GM19035 (cell line): ENCODE results near the gene KCNC4.

Source experiments
- ATAC-seq: cut with Tn5 transposase; IDR thresholded peaks from one replicate; pipeline ENCODE4 v1.9.1; 2021; ENCODE audit not compliant: unreplicated experiment

Gene KCNC4

DNA sequence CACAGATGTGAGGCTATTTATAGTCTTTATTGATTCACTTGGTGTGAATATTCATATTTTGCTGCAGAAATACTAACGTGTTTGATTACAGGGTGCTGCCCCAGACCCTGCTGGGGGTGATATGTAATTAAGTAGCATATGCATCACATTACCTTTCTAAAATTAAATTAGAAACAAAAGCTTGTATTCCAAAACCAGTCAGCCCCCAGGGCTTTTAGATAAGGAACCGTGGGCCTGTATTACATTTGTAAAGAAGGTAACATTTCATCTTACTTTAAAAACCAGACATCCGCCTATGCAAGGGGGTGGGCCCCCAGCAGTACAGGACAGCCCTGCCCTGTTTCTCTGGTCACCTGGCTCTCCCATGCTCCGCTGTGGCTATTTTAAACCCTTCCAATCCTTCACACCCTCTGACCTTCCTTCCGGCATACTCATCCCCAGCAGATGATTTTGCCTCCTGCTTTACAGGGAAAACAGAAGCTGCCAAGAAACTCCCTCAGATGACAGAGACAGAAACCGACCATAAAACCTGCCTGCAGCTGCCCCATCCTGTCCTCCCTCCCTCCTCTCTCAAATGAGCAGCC, 22.0 kb upstream of the KCNC4 start:
- no peak for ATAC-seq

DNA sequence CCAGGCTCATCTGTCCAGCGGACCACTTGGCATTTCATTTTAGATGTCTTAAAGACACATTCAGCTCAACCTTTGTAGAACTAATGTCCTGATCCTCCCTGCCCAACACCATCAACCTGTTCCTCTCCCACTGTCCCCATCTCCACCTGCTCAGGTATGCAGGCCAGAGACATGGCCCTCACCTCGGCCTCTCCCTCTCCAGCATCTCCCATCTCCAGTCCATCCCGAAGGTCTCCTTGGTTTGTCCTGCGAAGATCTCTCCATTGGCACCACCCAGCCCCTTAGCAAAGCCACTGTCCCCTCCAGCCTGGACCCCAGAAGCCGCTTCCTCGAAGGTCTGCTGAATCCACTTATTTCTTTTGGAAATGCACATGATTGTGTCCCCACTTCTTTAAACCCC, 20.9 kb upstream of the KCNC4 start:
- no peak for ATAC-seq

DNA sequence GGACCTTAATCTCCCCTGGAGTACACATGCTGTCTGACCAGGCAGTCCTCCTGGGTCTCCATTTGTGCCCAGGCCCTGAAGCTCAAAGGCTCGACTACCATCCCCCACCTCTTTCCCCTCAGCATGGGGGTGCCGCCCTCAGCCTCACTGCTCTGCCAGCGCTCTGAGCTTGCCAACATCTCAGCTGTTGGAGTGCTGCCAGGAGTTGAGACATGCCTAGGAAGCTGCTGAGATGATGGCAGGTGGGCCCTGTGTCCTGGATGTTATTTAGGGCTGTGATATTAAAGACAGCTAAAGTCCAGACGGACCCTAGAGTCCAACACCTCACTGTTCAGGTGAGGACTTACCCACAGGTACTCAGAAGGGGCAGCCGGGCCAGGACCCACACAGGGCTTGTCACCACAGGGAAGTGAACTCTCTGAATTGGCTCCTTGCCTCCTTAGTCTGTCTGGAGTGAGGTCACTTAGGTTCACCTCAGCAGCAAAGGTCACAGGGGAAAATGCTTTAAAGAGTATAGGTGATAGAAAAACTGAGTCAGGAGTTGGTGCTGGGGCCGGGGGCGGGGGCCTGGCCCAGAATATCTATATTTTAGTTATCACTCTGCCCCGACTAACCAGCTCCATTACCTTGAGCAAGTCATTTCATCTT, 19.7 kb upstream of the KCNC4 start:
- ATAC-seq, result no peak

- no peak for ATAC-seq
Measured at GRCh38 chr1:110192541-110192940, 17.6 kb upstream of the KCNC4 start.

GRCh38 chr1:110195196-110195595, 14.9 kb upstream of the KCNC4 start:
- ATAC-seq, result no peak

- ATAC-seq, result peak; percentile 68
Measured at GRCh38 chr1:110196917-110197765, 13.0 kb upstream of the KCNC4 start.

DNA sequence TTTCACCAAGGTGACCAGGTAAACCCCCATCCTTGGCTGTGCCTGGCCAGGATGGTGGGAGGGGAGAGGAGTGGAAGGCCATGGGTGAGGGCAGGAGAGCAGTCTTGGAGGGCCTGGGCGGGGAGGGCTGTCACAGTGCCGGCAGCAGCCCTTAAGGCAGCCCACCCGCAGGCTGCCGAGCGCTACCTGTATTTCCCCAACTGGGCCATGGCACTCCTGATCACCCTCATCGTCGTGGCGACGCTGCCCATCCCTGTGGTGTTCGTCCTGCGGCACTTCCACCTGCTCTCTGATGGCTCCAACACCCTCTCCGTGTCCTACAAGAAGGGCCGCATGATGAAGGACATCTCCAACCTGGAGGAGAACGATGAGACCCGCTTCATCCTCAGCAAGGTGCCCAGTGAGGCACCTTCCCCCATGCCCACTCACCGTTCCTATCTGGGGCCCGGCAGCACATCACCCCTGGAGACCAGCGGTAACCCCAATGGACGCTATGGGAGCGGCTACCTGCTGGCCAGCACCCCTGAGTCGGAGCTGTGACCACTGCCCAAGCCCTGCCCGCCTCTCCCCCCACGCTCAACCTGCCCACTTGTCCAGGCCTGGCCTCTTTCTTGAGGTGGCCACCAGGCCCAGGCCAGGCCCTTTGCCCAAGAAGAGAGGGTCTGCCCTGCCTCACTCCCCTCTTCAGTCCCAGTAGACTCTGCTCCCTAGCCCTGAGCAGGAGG, 12.0 kb upstream of the KCNC4 start:
- ATAC-seq, result no peak

DNA sequence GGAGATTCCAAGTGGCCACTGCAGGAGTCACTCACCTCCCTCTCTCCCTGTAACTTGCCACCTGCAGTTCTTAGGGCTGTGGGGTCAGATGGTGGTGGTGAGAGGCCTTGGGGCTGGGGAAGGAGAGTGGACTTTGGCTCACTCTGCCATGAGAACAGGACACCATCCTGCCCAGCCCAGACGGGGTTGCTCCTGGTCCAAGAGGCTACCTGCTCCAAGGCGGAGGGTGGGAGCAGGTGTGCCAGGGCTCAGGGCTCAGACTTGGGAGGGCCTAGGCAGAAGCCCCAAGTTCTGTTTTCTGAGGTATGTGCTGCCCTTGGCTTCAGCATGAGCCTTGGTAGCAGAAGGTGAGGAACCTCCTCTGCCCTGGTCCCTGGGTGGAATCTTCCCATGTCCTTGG, 11.4 kb upstream of the KCNC4 start:
- no peak for ATAC-seq

- no peak for ATAC-seq
Measured at GRCh38 chr1:110200190-110200589, 9.9 kb upstream of the KCNC4 start.

DNA sequence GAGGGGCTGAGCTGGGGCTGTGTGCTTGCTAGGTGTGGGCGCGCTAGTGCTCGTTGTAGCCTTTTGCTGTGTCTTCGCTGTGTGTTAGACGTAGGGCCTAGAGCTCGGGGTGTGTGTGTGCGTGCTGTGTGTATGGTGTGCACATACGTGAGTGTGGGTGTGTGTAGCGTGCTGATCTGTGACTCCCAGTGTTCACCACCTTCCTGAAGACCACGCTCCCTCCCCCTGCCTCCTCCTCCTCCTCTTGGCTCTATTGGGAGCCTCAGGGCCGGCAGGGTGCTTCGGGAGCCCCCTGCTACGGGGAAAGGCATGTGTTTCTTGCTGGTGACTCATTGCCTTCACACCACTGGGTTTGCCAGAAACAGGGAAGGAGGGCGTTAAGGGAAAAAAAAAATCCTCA, 9.4 kb upstream of the KCNC4 start:
- ATAC-seq, result no peak

- ATAC-seq, result no peak
Measured at GRCh38 chr1:110201157-110201825, 8.8 kb upstream of the KCNC4 start.

DNA sequence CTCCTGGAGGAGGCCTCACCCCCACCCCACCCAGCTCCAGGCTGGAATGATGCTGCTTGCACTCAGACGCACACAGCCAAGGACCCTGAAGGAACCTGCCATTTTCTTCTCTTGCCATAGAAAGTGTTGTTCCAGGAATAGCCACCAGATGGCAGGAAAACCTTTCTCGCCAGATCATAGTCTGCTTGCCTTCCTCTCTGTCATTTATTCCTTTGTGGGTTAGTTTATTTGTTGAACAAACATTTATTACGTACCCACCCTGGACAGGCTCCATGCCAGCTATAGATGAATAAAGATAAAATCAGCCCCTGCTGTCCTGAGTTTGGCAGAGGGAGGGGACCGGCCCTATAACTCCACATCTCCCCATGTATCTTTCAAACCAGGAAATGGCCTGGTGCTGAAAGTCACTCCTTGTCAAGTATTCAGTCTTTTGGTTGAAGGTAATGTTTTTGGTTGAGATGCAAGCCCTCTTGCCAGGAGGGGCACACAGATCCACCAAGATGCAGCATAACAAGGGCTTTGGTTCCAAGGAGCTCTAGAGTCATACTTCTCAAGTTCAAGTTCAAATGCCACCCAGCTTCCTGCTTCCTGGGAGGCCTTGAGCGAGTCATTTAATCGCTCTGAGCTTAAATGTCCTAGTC, 7.0 kb upstream of the KCNC4 start:
- no peak for ATAC-seq

GRCh38 chr1:110205156-110205555, 5.0 kb upstream of the KCNC4 start:
- no peak for ATAC-seq

DNA sequence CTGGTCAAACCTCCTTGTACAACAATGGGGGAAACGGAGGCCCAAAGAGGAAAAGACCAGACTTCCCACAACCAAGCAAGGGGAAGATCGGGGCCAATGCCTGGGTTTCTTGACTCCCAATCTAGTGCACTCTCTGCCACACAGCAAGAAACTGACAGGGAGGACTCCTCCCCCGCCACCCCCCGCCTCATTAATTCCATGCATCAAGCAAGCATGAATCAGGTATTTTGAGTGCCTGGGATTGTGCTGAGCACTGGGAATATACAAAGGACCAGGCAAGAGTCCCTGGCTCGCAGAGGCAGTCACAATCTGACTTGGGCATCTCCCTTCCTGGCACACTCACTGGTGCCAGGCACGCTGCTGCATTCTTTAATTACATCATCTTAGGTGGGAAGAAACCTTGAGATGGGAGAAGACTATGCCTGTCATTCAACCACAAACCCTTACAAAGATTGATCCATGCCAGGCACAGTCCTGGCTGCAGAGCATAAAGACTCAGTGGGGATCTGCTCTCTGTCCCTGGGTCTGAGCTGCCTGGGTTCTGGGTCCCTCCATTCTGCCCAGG, 4.4 kb upstream of the KCNC4 start:
- ATAC-seq, result no peak

GRCh38 chr1:110206261-110206920, 3.7 kb upstream of the KCNC4 start:
- ATAC-seq, result no peak

- no peak for ATAC-seq
Measured at GRCh38 chr1:110207831-110208230, 2.3 kb upstream of the KCNC4 start.

DNA sequence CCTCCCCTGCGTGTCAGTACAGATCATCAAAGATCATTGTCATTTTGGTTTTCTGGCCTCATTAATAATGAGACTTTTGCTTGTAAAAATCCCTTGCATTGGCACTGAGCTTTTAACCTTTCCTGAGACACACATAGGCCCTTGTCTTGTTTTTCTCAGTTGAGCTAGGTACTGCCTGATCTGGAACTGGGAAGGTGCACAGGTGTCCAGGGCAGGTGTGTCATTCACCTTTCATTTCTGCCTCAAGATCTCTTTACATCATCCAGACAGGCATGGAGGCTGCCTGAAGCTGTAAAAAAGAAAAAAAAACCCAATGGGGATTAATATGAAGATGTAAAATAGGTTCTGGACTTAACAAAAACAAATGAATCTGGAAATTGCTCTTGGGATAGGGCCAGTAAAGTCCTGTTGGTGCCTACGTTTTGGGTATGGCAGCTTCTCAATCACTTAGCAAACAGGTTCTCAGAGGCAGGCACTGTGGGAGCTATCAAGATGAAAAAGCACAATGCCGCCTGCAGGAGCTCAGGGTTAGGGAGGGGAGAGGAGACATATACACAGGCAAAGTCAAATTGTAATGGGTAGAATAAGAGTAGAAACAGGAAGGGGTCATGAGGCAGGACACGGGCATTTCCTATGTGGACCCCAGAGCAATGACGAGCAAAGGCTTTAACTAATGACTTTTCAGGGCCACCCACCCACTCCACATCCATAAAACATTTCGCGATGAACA, 1.0 kb upstream of the KCNC4 start:
- ATAC-seq, result no peak

GRCh38 chr1:110210604-110211495, 736 bp downstream of the KCNC4 start:
- ATAC-seq, result peak; percentile 25
